Stimulated activated naive CD4-positive, alpha-beta T cell (primary cell): ENCODE measurements around the gene IPO9.
"Not testable (repeated sequence)": the region's sequence is repeated elsewhere in the genome, so short reads cannot be mapped to it uniquely, and the experiment has no call there.

Experiments
- DNase-seq, 6 experiments: peaks; one replicate each; lab custom pipeline; 2025; lab: John Stamatoyannopoulos, UW

IPO9 gene

DNA sequence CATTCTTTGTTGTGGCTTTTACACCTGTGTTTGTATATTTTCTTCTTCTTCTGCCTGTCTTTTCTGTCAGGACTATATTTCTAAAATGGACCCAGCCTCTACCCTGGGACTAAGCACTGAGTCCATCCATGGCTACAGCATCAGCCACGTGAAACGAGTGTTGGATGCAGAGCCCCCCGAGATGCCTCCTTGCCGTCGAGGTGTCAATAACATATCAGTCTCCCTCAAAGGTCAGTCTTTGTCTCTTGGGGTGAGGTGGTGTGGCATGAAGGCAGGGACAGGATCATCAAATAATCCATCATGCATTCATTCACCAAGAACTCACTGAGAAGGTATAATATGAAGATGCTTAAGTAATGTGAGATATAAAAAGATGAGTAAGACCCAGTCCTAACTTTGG is 19.1 kb upstream of the IPO9 start:
- DNase-seq: no peak

DNA sequence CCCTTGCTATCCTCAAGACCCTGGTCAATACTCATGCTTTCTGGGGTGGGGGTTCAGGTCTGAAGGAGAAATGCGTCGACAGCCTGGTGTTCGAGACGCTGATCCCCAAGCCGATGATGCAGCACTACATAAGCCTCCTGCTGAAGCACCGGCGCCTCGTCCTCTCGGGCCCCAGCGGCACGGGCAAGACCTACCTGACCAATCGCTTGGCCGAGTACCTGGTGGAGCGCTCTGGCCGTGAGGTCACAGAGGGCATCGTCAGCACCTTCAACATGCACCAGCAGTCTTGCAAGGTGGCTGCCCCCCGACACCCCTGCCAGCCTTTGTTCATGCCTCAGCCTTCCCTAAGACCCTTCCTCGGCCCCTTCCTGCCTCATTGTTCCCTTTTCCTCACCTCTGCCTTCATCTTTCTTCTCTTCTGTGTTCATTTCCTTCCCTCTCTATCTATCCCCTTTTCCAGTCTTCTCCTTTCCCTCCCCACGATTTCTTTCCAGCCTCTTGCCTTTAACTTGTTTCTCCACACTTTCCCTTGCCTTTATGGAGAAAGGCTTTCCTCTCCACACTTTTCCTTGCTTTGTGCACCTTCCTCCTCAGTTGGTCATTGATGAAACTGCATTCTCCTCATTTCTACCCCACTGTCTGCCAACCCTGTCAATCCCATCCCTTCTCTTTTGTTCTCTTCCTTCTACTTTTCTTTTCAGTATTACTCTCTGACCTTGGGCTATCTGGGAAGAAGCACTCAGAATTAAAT is 18.3 kb upstream of the IPO9 start:
- DNase-seq: no peak

DNA sequence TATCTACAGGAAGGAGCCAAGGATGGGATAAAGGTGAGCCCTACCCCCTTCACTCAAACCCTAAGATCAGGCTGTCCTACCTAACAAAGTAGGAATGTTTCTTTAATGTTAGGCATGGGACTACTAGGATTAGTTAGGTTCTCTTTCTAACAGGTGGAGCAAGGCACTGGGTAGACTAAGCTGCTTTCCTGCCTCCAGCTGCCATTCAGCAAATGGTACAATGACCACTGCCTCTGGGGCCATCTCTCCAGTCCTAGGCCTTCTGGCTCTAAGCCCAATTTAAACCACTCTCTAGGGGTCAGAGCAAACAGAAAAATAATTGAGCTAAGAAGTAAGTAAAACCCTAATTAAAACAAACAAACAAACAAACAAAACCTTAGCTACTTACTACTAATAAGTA is 15.7 kb upstream of the IPO9 start:
- no peak for DNase-seq

DNA sequence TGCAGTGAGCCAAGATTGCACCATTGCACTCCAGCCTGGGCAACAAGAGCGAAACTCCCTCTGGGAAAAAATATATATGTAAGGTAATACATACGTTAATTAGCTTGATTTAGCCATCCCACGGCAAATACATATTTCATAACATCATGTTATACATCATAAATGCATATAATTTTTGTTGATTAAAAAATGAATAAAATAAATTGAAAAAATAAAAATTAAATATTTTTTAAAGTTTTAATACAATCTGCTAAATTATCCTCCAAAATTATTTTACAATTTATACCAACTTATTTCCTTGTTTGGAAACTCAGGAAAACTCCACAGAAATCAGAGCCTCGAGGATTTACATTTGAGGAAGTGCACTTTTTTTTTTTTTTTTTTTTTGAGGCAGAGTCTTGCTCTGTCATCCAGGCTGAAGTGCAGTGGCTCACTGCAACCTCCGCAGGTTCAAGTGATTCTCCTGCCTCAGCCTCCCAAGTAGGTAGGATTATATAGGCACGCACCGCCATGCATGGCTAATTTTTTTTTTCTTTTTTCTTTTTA is 12.6 kb upstream of the IPO9 start:
- no peak for DNase-seq

DNA sequence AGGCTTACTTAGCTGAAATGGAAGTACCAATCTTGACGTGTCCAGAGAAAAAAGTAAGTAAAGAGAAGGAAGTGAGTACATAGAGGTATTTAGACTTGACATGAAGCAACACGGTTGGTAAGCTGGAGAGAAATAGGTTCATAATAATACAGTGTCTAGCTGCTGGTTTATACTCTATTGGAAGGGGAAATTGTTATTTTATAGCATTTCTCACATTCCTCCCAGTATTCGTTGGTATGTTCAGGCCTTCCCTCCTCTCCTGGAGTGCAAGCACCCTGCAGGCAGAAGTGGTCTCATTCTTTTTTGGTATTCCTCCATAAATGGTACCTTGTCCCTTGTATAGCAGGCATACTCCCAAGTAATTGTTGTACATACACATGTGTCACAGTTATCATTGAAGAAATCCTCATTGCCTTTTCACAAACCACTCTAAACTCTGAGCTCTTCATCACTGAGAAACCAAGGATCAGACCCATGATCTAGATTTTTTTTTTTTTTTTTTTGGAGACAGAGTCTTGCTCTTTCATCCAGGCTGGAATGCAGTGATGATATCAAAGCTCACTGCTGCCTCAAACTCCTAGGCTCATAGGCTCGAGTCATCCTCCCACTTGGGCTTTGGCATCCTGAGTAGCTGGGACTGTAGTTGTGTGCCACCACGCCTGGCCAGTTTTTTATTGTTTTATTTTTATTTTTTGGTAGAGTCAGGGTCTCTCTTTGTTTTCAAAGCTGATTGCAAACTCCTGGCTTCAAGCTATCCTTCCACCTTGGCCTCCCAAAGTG is 9.8 kb upstream of the IPO9 start:
- no peak for DNase-seq

DNA sequence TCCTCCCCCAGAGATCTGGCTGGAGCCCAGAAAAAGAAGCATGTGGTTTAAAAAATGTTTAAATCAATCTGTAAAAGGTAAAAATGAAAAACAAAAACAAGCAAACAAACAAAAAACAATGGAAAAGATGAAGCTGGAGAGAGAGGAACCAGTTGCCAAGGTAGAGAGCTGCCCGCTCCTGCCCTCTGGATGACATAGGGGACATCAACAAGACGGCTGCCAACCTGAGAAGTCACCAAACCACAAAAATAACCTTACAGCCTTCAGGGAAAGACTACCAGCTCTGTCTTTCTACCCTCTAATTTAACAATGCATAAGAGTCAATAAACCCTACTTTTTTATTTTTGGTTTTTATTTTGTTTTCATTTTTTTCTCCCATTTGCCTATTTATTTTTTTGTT is 8.5 kb upstream of the IPO9 start:
- DNase-seq: no peak

DNA sequence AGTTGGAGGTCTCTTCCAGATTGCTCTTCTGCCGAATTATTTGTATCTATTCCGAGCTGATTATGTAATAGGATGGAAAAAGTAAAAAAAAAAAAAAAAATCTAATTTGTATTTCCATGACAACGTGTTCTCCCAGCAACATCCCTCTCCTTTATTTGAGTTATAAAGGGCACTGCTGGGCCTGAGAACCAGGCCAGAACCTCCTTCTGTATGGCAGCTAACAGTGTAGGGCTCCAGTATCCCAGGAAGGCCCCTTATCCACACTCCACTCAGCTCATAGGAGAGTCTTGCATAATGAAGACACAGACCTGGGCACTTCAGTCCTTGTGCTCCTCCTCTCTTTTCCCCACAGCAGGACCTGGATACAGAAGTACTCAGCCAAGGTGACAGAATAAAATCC is 3.7 kb upstream of the IPO9 start:
- no peak for DNase-seq

DNA sequence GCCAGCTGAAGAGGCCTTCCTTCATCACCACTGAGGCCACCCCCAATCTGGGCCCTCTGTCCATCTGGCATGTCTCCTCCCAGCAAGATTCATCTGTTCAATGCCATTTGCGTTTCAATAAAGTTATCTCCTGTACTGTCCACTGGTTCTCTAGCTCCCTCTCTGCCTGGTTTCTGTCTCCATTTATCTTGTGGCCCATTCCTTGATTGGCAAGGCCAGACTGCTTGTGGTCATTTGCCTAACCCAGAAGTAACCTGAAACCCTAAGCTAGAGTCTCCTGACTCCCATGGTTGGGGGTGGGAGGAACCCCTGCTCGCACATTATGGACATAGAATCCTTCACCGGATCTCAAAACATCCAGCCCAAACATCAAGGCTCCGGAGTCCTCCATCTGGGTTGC is 2.1 kb upstream of the IPO9 start:
- no peak for DNase-seq

DNA sequence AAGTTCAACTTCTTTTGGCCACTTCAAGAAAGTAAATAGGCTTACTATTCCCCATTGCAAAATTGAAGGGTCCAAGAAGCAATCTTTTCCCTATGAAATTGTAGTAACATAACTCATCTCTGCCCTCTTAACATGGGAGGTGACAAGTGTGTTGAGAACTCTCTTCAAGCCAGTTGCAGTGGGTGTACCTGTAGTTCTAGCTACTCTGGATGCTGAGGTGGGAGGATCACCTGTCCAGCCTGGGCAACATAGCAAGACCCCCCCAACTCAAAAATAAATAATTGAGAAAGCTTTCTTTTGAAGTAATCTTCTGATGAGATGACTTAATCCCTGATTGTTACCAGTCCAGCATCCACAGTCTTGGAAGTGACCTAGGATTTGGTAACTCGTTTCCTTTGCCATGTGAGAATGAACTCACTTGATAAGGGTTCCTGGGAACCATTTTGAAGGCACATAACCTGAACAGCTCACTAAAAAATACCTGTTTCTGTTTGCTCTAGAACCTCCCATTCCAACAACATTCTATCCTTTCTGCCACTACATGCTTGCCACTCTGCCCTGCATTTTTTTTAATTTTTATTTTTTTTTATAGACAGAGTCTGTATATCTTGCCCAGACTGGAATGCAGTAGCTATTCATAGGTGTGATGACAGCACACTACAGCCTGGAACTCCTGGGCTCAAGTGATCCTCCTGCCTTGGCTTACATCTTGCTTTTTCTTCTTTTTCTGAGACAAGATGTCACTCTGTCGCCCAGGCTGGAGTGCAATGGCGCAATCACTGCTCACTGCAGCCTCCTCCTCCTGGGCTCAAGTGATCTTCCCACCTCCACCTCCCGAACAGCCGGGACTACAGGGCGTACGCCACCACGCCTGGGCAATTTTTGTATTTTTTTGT is 1.4 kb upstream of the IPO9 start:
- no peak for DNase-seq

DNA sequence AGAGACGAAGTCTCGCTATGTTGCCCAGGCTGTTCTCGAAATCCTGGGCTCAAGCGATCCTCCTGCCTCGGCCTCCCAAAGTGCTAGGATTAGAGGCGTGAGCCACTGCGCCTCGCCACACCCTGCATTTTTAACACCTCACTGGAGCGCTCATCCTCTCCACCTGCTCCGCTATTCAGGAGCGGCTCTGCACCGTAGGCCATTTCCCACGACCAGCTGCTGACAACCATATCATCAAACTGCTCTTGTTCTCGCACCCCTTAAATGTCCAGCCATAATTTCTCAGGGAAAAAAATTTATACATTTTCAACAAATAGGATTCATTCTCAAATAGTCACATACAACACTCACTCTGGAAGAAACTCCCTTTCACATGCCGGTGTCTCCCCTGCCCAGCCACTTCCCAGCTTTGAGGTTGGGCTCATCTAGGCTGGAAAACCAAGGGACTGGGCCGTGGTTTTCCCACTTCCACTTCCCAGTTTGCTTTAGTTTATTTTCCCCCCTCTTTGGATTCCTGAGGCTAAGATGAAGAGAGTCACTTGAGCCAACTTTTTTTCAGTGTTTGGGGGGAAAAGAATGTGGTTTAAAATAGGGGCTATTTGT is 639 bp upstream of the IPO9 start:
- no peak for DNase-seq

DNA sequence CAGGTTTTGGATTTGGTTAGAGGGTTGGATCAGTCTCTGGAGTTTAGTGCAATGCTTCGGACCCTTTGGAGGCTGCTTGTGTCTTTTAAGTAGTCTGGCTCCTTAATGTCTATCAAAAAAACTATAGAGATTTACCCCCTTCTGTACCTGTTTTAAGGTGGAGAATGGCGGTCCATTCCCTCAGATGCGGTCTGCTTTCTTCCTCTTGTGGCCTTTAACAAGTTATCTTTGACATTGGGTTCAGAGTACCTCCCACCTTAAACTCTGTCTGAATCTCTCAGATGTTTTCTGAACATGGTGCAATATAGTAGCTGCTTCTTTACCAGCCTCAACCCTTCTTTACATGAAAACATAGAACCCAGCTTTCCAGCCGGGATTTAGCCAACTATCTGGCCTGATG is 2.4 kb downstream of the IPO9 start:
- DNase-seq: no peak

DNA sequence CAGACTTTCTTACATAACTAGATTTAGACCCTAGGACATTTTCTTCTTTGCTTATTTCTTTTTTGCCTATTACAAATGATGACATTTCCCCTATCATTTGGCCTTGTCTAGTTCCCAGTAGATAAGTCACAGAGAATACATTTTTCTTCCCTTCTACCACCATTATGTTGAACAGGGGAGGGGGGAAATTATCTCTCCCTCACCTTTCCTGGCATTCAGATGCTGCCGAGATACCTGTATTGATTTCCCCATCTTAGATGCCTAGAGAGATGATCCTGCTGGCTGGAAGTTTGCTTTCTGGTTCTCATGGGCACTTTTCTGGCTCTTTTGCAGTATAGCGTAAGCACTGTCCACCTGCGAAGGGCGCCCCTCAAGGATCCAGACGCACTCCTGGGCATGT is 5.7 kb downstream of the IPO9 start:
- no peak for DNase-seq

DNA sequence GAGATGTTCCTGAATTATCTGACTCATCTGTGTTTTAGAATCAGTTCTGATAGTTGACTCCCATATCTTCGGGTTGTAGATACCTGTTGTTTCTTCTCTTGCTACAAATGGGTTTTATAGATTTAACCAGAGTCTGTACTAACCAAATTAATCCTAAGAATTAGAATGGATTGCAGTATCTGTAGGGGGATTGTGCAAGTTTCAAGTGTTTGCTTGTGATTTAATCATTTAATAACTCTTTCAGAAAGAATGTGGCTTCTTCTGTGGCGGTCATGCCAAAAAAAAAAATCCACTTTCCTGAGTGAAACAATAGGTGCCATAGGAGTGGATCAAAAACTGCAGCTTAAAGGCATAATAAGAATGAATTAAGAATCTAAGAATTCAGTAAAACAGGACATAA is 9.4 kb downstream of the IPO9 start:
- no peak for DNase-seq

DNA sequence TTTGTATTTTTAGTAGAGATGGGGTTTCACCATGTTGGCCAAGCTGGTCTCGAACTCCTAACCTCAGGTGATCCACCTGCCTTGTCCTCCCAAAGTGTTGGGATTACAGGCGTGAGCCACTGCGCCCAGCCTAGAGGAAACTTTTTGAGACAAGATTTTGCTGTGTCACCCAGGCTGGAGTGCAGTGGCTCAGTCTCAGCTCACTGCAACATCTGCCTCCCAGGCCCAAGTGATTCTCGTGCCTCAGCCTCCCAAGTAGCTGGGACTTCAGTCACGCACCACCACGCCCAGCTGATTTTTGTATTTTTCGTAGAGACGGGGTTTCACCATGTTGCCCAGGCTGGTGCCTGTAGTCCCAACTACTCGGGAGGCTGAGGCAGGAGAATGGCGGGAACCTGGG is 10.1 kb downstream of the IPO9 start:
- DNase-seq: not testable (repeated sequence)

DNA sequence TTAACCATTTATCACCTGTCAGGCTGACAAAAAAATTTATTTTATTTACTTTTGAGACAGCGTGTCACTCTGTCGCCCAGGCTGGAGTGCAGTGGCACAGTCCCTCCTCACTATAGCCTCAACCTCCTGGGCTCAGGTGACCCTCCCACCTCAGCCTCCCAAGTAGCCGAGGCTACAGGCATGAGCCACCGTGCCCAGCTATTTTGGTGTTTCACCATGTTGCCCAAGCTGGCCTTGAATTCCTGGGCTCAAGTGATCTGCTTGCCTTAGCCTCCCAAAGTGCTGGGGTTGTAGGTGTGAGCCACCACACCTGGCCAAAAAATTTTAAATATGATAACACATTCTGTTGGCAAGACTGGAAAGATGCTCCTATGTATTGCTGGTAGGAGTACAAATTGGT is 11.1 kb downstream of the IPO9 start:
- DNase-seq: no peak

DNA sequence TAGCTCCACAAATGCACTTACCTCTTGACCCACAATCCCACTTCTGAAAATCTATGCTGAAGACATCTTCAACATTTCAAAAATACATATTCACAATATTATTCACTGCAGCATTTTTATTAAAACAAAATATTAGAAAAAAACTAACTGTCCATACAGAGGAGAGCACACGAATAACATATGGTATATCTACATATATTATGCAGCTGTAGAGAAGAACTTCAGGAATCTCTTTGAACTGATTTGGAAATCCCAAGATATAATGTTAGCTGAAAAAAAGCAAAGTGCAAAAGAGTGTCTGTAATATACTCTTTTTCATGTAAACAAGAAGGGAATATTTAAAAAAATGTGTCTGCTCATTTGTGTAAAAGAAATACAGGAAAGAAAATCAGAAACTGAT is 11.5 kb downstream of the IPO9 start:
- no peak for DNase-seq

DNA sequence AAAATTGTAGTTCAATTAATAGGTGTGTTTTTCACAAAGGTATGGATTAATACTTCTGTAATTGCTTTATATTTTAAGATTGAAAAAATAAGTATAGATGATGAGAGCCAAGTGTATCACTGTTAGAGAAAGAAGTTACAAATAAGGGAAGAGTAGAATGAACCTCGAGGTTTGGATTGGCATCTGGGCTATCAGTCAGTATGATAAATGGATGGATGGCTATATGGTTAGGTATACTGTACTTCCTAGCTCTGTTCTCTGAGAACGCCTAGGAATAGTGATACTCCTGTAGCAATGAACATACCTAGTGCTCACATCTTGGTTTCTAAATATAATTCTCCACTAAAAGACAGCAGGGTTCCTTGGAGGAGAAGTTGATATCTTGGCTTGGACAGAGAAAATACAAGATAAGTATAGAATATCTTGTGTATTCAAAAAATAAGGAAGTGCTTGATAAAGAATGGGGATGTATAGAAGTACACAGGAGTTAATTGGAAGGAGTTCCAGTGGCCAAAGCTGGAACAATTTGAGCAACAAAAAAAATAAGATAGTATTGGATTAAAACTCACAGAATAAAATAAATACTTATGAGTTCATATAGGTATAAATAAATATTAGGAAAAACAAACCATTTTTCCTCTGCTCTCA is 12.4 kb downstream of the IPO9 start:
- DNase-seq: no peak

DNA sequence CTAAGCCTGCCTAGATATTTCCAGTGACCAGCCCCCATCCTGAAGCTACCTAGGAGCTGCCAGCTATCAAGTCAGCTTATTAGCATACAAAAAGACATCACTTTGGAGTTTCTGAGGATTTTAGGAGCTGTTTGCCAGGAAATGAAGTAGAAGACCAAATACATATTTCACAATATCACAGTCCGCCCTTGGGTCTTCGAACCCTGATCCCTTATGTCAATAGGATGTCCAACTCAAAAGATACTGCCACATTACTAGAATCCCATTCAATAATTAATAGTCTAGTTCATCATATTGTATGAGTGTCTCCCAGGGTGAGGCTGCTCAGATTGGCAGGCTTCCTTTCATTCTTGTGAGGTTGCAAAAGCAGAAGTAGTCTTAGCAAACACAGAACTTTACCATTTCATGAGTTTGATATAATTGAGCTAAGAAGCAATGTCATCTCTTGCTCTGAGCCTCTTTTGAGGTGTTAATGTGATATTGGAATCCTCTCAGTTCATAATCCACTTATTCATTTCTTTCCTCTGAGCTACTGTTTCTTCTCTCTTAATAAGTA is 13.6 kb downstream of the IPO9 start:
- no peak for DNase-seq

DNA sequence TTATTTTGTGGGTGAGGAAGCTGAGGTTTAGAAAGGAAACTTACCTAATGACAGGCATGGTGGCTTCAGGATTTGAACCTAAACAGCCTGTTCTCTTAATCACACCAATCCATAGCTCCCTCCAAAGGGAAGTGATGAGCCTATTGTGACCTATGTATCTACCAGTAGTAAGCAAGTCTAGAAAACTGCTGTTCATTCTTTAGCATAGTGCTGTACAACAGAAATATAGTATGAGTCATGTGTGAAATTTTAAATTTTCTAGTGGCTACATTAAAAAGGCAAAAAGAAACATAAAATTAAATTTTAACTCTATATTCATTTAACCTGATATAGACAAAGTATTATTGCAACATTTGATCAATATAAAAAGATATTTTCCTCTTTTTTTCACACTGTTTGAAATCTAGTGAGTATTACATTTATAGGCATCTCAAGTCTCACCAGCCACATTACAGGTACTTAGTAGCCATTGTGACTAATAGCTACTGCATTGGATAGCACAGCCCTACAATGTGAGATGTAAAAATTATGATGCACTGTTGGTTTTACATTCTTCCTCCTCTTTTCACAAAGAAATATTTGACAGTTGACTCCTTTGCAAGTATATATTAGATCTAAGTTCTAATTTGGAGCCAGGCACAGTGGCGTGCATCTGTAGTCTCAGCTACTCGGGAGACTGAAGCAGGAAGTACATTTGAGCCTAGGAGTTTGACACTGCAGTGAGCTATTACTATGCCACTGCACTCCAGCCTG is 16.6 kb downstream of the IPO9 start:
- no peak for DNase-seq

DNA sequence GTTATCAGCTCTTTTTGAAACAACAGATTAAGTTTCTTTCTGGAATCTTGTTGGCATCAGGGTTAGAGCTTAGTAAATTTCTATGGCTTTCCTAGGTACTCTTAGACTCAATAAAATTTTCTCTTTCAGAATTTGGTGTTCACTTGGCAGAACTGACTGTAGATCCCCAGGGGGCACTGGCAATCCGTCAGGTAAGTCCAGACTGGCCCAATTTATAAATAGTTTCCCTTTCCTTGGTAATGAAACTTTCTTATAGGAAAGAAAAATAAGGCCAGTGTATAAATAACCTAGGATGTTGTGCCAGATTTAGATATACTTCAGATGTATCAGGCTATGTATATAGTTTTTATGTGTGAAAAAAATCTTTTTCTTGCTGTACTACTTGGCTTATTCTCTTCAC is 18.2 kb downstream of the IPO9 start:
- no peak for DNase-seq
